HEK293T (cell line): ENCODE measurements around the gene SOX30.

Source experiments
- CTCF ChIA-PET: fragments of 350-600 bp; formaldehyde crosslinking; extraction: SDS; loops from one replicate; lab custom pipeline; 2021; ENCODE audit warnings: antibody characterized with exemption, inconsistent platforms; lab: Yijun Ruan, JAX
- POLR2A ChIA-PET: fragments of 350-600 bp; formaldehyde crosslinking; extraction: SDS; loops from one replicate; lab custom pipeline; 2020; ENCODE audit warnings: antibody characterized with exemption, inconsistent platforms; lab: Yijun Ruan, JAX
- DNase-seq: peaks from one replicate; pipeline ENCODE4 v3.0.0; 2012; ENCODE audit warnings: mixed read lengths; ENCODE audit errors: extremely low spot score
- ARNT ChIP-seq: fragments of 450-650 bp; IDR thresholded peaks from 2 replicates; pipeline ENCODE4 v1.6.1; 2017; ENCODE audit warnings: mild to moderate bottlenecking
- BHLHE40 ChIP-seq: fragments of 450-650 bp; IDR thresholded peaks from 2 replicates; pipeline ENCODE4 v1.6.1; 2016; ENCODE audit warnings: mild to moderate bottlenecking, moderate library complexity, borderline replicate concordance
- CTBP1 ChIP-seq: fragments of 450-650 bp; IDR thresholded peaks from 2 replicates; pipeline ENCODE4 v1.6.1; 2016; ENCODE audit warnings: borderline replicate concordance
- ELF4 ChIP-seq: fragments of 450-650 bp; IDR thresholded peaks from 2 replicates; pipeline ENCODE4 v1.6.1; 2017; ENCODE audit warnings: antibody characterized with exemption
- FOXA1 ChIP-seq: fragments of 450-650 bp; IDR thresholded peaks from 2 replicates; pipeline ENCODE4 v1.6.1; 2016; ENCODE audit warnings: mild to moderate bottlenecking
- FOXK2 ChIP-seq: fragments of 450-650 bp; IDR thresholded peaks from 2 replicates; pipeline ENCODE4 v1.6.1; 2016; ENCODE audit warnings: mild to moderate bottlenecking
- FOXM1 ChIP-seq: fragments of 450-650 bp; IDR thresholded peaks from 2 replicates; pipeline ENCODE4 v1.6.1; 2017; ENCODE audit warnings: mild to moderate bottlenecking, borderline replicate concordance
- HDGF ChIP-seq: fragments of 450-650 bp; IDR thresholded peaks from 2 replicates; pipeline ENCODE4 v1.6.1; 2017; ENCODE audit warnings: antibody characterized with exemption, borderline replicate concordance
- L3MBTL2 ChIP-seq: fragments of 450-650 bp; conservative IDR thresholded peaks from 2 replicates; pipeline ENCODE4 v1.6.1; 2016; ENCODE audit warnings: mild to moderate bottlenecking
- LEF1 ChIP-seq: fragments of 450-650 bp; IDR thresholded peaks from 2 replicates; pipeline ENCODE4 v1.6.1; 2017; ENCODE audit warnings: mild to moderate bottlenecking, borderline replicate concordance
- NFRKB ChIP-seq: fragments of 450-650 bp; IDR thresholded peaks from 2 replicates; pipeline ENCODE4 v1.6.1; 2016; ENCODE audit warnings: mild to moderate bottlenecking, moderate library complexity
- PKNOX1 ChIP-seq: fragments of 450-650 bp; IDR thresholded peaks from 2 replicates; pipeline ENCODE4 v1.6.1; 2016
- SP1 ChIP-seq: fragments of 450-650 bp; IDR thresholded peaks from 2 replicates; pipeline ENCODE4 v1.6.1; 2017
- SUZ12 ChIP-seq: fragments of 450-650 bp; IDR thresholded peaks from 2 replicates; pipeline ENCODE4 v1.6.1; 2016; ENCODE audit warnings: mild to moderate bottlenecking
- TARDBP ChIP-seq: fragments of 450-650 bp; IDR thresholded peaks from 2 replicates; pipeline ENCODE4 v1.6.1; 2016
- ZNF384 ChIP-seq: fragments of 450-650 bp; IDR thresholded peaks from 2 replicates; pipeline ENCODE4 v1.6.1; 2016

The SOX30 gene

GRCh38 chr5:157603333-157604190 is 48.7 kb downstream of the SOX30 start:
- POLR2A ChIA-PET: no interaction called here
- CTCF ChIA-PET: no interaction called here
- no peak for DNase-seq

DNA sequence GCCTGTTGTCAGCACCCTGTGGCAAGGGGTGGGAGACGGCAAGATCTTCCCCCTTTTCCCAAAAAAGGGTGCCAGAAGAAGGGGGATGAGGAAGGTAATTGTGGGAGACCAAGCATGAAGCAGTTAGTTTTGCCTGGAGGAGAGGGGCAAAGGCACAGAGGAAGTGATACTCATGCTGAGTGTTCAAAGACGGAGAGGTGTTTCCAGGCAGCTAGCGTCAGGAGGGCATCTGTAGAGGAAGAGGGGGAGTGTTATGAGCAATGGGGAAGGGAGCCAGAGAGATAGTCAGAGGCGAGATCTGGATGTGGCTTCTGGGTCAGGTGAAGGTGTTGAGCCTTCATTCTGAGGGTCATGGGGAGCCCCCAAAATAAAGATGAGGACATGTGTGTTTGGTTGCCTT is 49.7 kb downstream of the SOX30 start:
- ChIA-PET POLR2A (no interaction called here), CTCF (no interaction called here)
- TF ChIP-seq FOXA1 (no peak), CTBP1 (no peak), FOXM1 (no peak), SP1 (no peak), PKNOX1 (no peak), HDGF (no peak), ZNF384 (no peak), FOXK2 (no peak), TARDBP (no peak), BHLHE40 (no peak)
- DNase-seq: no peak

More at GRCh38 chr5:157603333-157604190, 48.7 kb downstream of the SOX30 start:
- TF ChIP-seq HDGF: no peak
- TF ChIP-seq FOXM1: no peak
- no peak for TF ChIP-seq NFRKB
- no peak for TF ChIP-seq FOXK2
- TF ChIP-seq ZNF384: no peak
- no peak for TF ChIP-seq TARDBP
- TF ChIP-seq LEF1: no peak
- TF ChIP-seq SP1: no peak
- TF ChIP-seq L3MBTL2: no peak
- no peak for TF ChIP-seq ELF4
- TF ChIP-seq PKNOX1: no peak
- TF ChIP-seq SUZ12: no peak
- TF ChIP-seq FOXA1: no peak
- TF ChIP-seq CTBP1: no peak

GRCh38 chr5:157600252-157600651 is 52.0 kb downstream of the SOX30 start:
- no peak for DNase-seq
- ChIA-PET CTCF (no interaction called here), POLR2A (no interaction called here)
- no peak for TF ChIP-seq L3MBTL2
- no peak for TF ChIP-seq ARNT
- no peak for TF ChIP-seq NFRKB
- TF ChIP-seq PKNOX1: no peak
- no peak for TF ChIP-seq SP1
- no peak for TF ChIP-seq FOXK2
- no peak for TF ChIP-seq ZNF384
- TF ChIP-seq HDGF: no peak
- TF ChIP-seq CTBP1: no peak
- no peak for TF ChIP-seq FOXA1
- TF ChIP-seq TARDBP: no peak
- no peak for TF ChIP-seq FOXM1
- no peak for TF ChIP-seq BHLHE40
- TF ChIP-seq SUZ12: no peak
- TF ChIP-seq LEF1: no peak
- TF ChIP-seq ELF4: no peak

- ChIA-PET CTCF (no interaction called here), POLR2A (no interaction called here)
- TF ChIP-seq ARNT: no peak
- no peak for TF ChIP-seq L3MBTL2
- DNase-seq: no peak
Observed at GRCh38 chr5:157599565-157599964, 52.7 kb downstream of the SOX30 start.

GRCh38 chr5:157598350-157598936 is 53.8 kb downstream of the SOX30 start:
- DNase-seq: no peak
- POLR2A ChIA-PET: no interaction called here
- TF ChIP-seq LEF1 (no peak), HDGF (no peak), FOXA1 (no peak)
- CTCF ChIA-PET: no interaction called here

GRCh38 chr5:157597277-157597676 is 55.0 kb downstream of the SOX30 start:
- CTCF ChIA-PET: no interaction called here
- POLR2A ChIA-PET: no interaction called here
- TF ChIP-seq BHLHE40 (no peak), HDGF (no peak), LEF1 (no peak)
- DNase-seq: no peak
